A549 (cell line): ENCODE results near the gene KCNQ1. TPM values are rescaled to one million over a fixed set of nuclear protein-coding genes. Genes with fewer than 3 reads are reported as not detected.
A peak's percentile ranks its signal among the peaks of the same experiment; 100 is the strongest.

Experiments used
- ATAC-seq, 2 experiments: fragments of 200-7000 bp in 1 of 2; fragments of >200 bp in 1 of 2; cut with Nextera tagmentation in 1 of 2; cut with Tn5 transposase in 1 of 2; 3 replicates each; pipeline versions ENCODE4 v1.8.0 to v1.9.1; 2018 to 2020; ENCODE audit warnings: mild to moderate bottlenecking in 1 of 2, moderate library complexity in 1 of 2
- CTCF ChIA-PET: fragments of 300-600 bp; sonication (Branson Sonifier 250); formaldehyde crosslinking; extraction: SDS; loops from one replicate; lab custom pipeline; 2021; ENCODE audit warnings: antibody characterized with exemption, inconsistent platforms; lab: Yijun Ruan, JAX
- POLR2A ChIA-PET: fragments of 350-600 bp; formaldehyde crosslinking; extraction: SDS; loops from one replicate; lab custom pipeline; 2021; ENCODE audit warnings: antibody characterized with exemption, inconsistent platforms; lab: Yijun Ruan, JAX
- DNase-seq, 2 experiments: peaks; one replicate each; pipeline versions ENCODE4 v3.0.0 to v3.0.0-alpha.2; 2011 to 2016; ENCODE audit warnings: low read depth in 1 of 2, low spot score in 1 of 2
- FAIRE-seq: peaks from 2 replicates; lab custom pipeline; 2011; peaks lifted over from hg19 to GRCh38; lab: Jason Lieb, UNC
- H3K27ac ChIP-seq, 2 experiments: fragments of >200 bp; sonication (Bioruptor Twin); formaldehyde crosslinking; 3 replicates each; pipeline ENCODE4 v1.5.1; 2016 to 2017
- H3K4me1 ChIP-seq: fragments of >200 bp; sonication (Bioruptor Twin); formaldehyde crosslinking; 3 replicates; pipeline ENCODE4 v1.6.1; 2016
- H3K4me2 ChIP-seq: fragments of >200 bp; sonication (Bioruptor Twin); formaldehyde crosslinking; 3 replicates; pipeline ENCODE4 v1.6.1; 2016
- H3K4me3 ChIP-seq: fragments of >200 bp; sonication (Bioruptor Twin); formaldehyde crosslinking; 3 replicates; pipeline ENCODE4 v1.5.1; 2016
- H3K9me3 ChIP-seq: fragments of >200 bp; sonication (Bioruptor Twin); formaldehyde crosslinking; 3 replicates; pipeline ENCODE4 v1.6.1; 2016
- BCL3 ChIP-seq: fragments of >200 bp; sonication (Bioruptor Twin); formaldehyde crosslinking; IDR thresholded peaks from 3 replicates; pipeline ENCODE4 v1.6.1; 2016
- BHLHE40 ChIP-seq: IDR thresholded peaks from 2 replicates; pipeline ENCODE4 v1.6.1; 2012; ENCODE audit warnings: low read depth, low read length, inconsistent platforms
- CBX2 ChIP-seq: fragments of 200-600 bp; sonication (generic); IDR thresholded peaks from 2 replicates; pipeline ENCODE4 v1.6.1; 2016; ENCODE audit warnings: low read depth, mild to moderate bottlenecking, borderline replicate concordance
- CHD4 ChIP-seq: fragments of 200-600 bp; sonication (generic); IDR thresholded peaks from 2 replicates; pipeline ENCODE4 v1.6.1; 2016; ENCODE audit warnings: antibody characterized with exemption, mild to moderate bottlenecking, borderline replicate concordance
- EHF ChIP-seq: fragments of 250-450 bp; sonication (Bioruptor Pico); IDR thresholded peaks from 2 replicates; pipeline ENCODE4 v1.5.0; 2020; ENCODE audit warnings: mild to moderate bottlenecking
- EHMT2 ChIP-seq: fragments of 200-600 bp; sonication (generic); IDR thresholded peaks from 2 replicates; pipeline ENCODE4 v1.6.1; 2016; ENCODE audit warnings: antibody characterized with exemption, low read depth, mild to moderate bottlenecking, moderate library complexity
- HOXA7 ChIP-seq: fragments of 250-450 bp; sonication (Bioruptor Pico); IDR thresholded peaks from 2 replicates; pipeline ENCODE4 v1.5.0; 2020; ENCODE audit warnings: mild to moderate bottlenecking, moderate library complexity
- JUN ChIP-seq, 2 experiments: fragments of >200 bp; sonication (Bioruptor Twin); formaldehyde crosslinking; IDR thresholded peaks; 2 replicates in 1 of 2; 3 replicates in 1 of 2; pipeline ENCODE4 v1.6.1; 2016 to 2017
- JUNB ChIP-seq: fragments of >200 bp; sonication (Bioruptor Twin); formaldehyde crosslinking; IDR thresholded peaks from 2 replicates; pipeline ENCODE4 v1.6.1; 2016
- KDM1A ChIP-seq: fragments of 200-600 bp; sonication (generic); IDR thresholded peaks from 2 replicates; pipeline ENCODE4 v1.6.1; 2016; ENCODE audit warnings: low read depth, mild to moderate bottlenecking
- MYC ChIP-seq: IDR thresholded peaks from 2 replicates; pipeline ENCODE4 v1.6.1; 2012; ENCODE audit warnings: mild to moderate bottlenecking, inconsistent platforms, low read length, improper control_type of control experiment, borderline replicate concordance
- NPAS2 ChIP-seq: fragments of 250-450 bp; sonication (Bioruptor Pico); IDR thresholded peaks from 2 replicates; pipeline ENCODE4 v1.8.0; 2022; ENCODE audit warnings: mild to moderate bottlenecking, moderate library complexity, borderline replicate concordance
- PBX3 ChIP-seq: IDR thresholded peaks from 2 replicates; pipeline ENCODE4 v1.6.1; 2012
- PHF8 ChIP-seq: fragments of 200-600 bp; sonication (generic); IDR thresholded peaks from 2 replicates; pipeline ENCODE4 v1.6.1; 2016; ENCODE audit warnings: low read depth, mild to moderate bottlenecking, antibody characterized with exemption, moderate library complexity, borderline replicate concordance
- POLR2AphosphoS2 ChIP-seq: conservative IDR thresholded peaks from 2 replicates; pipeline ENCODE4 v1.6.1; 2012; ENCODE audit warnings: low read length, improper control_type of control experiment, inconsistent platforms
- RCOR1 ChIP-seq: fragments of 150-350 bp; IDR thresholded peaks from 2 replicates; pipeline ENCODE4 v1.6.1; 2014; ENCODE audit warnings: antibody characterized with exemption, low read length, low read depth
- RFX5 ChIP-seq: fragments of 450-650 bp; IDR thresholded peaks from 2 replicates; pipeline ENCODE4 v1.7.1; 2014; ENCODE audit warnings: antibody characterized with exemption, mild to moderate bottlenecking, moderate library complexity
- TFCP2L1 ChIP-seq: fragments of 250-450 bp; sonication (Bioruptor Pico); IDR thresholded peaks from 2 replicates; pipeline ENCODE4 v1.5.0; 2021; ENCODE audit warnings: mild to moderate bottlenecking
- TP53 ChIP-seq: fragments of 250-450 bp; sonication (Bioruptor Pico); IDR thresholded peaks from 2 replicates; pipeline ENCODE4 v1.5.0; 2021; ENCODE audit warnings: mild to moderate bottlenecking, moderate library complexity
- ZSCAN20 ChIP-seq: fragments of 250-450 bp; sonication (Bioruptor Pico); IDR thresholded peaks from 2 replicates; pipeline ENCODE4 v1.8.0; 2022; ENCODE audit warnings: mild to moderate bottlenecking, moderate library complexity
- WGBS: methylation state at CpG from one replicate; pipeline ENCODE4 v1.1.6; 2017; ENCODE audit errors: missing lambda C conversion rate; 5-methylcytosine and 5-hydroxymethylcytosine counted together
- polyA plus RNA-seq, 4 experiments: library from polyadenylated mRNA; depleted of rRNA in 3 of 4; stranded (reverse); fragments of >200 nt; fragmentation: RNase III in 1 of 4; extraction: RNeasy Plus Mini Kit Qiagen cat#74134 plus additional on column Dnase treatment in 1 of 4; gene quantifications; 2 replicates in 3 of 4; 3 replicates in 1 of 4; pipeline ENCODE4 v1.2.3, GENCODE V29; 2011 to 2017
- TF ChIP-seq, protein P1 (sequence below): fragments of 150-350 bp; IDR thresholded peaks from 2 replicates; pipeline ENCODE4 v1.6.1; 2014; ENCODE audit warnings: low read depth, mild to moderate bottlenecking, low read length
- TF ChIP-seq, protein P2 (sequence below): IDR thresholded peaks from 2 replicates; pipeline ENCODE4 v1.6.1; 2012; ENCODE audit warnings: low read depth, borderline replicate concordance

Gene KCNQ1
- polyA plus RNA-seq, 2 of the 4 experiments (the other 2 are of a cell fraction) = 0.14 to 0.17 TPM

DNA sequence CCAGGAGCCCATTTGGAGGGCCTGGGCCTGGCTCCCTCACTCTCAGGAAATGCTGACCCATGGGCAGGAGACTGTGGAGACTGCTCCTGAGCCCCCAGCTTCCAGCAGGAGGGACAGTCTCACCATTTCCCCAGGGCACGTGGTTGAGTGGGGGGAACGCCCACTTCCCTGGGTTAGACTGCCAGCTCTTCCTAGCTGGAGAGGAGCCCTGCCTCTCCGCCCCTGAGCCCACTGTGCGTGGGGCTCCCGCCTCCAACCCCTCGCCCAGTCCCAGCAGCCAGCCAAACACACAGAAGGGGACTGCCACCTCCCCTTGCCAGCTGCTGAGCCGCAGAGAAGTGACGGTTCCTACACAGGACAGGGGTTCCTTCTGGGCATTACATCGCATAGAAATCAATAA, 403.7 kb downstream of the KCNQ1 start:
- no peaks in the 10 kb centered on the region for H3K9me3 ChIP-seq
- DNase-seq (no peak), FAIRE-seq (no peak), ATAC-seq (peak in 1 of 2 experiments; percentile 24; a peak in 2 of 6 replicates)
- H3K4me1 ChIP-seq = peaks cover 6% of the 10 kb centered on the region; the same call in 2 of the 3 replicates
- TF ChIP-seq EHMT2 (no peak), TFCP2L1 (CRISPR knock-in tag) (no peak), KDM1A (no peak), BHLHE40 (no peak), JUNB (no peak), ZSCAN20 (CRISPR knock-in tag) (no peak), PBX3 (no peak), POLR2AphosphoS2 (no peak), CHD4 (no peak), RFX5 (no peak), HOXA7 (CRISPR knock-in tag) (no peak)
- TF ChIP-seq, protein P1, sequence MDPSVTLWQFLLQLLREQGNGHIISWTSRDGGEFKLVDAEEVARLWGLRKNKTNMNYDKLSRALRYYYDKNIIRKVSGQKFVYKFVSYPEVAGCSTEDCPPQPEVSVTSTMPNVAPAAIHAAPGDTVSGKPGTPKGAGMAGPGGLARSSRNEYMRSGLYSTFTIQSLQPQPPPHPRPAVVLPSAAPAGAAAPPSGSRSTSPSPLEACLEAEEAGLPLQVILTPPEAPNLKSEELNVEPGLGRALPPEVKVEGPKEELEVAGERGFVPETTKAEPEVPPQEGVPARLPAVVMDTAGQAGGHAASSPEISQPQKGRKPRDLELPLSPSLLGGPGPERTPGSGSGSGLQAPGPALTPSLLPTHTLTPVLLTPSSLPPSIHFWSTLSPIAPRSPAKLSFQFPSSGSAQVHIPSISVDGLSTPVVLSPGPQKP = no peak
- ChIA-PET POLR2A (no interaction called here), CTCF (interaction anchor here (1.1 kb wide), 1 partner anchor 315 kb away, joined by 3 read pairs; no protein-coding TSS in a partner anchor)
- no peak overlapping the region for H3K4me2 ChIP-seq
- WGBS = 83% methylated on average over 5 of the region's 9 CpGs
- no peak overlapping the region for H3K27ac ChIP-seq
- H3K4me3 ChIP-seq = no peak overlapping the region

DNA sequence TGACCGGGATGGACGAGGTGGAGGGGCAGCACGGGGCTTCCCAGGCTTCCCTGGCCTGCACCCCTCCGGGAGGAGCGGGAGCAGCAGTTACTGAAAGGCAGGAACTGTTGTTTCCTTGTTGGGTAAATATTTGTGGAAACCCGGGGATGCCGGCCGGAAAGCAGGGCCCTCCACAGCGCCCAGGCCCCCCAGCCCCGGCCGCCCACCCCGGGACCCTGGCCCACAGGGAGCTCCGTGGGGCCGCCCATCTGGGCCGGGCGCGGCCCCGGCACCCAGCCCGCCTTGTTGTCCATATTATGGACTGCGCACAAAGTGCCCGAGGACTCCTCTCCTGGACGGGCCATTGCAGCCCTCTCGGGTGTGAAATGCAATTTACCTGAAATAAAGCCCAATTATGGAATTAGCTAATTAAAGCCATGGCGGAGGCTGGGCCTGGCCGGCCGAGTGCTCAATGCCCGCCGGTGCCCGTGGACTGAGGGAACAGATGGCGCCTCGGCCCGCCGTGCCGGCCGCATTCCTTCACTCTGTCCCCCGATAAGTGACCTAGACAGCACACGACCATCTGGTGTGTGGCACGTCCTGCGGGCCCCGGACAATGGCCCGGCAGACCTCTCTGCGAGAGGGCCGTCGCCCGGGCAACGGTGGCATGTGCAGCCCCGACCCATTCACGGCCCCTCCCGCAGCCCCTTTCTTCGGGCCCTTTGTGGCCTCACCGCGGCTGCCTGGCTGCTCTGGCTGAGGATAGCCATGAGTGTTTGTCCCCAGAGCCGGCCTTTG, 405.4 kb downstream of the KCNQ1 start:
- FAIRE-seq (no peak), ATAC-seq (no peak), DNase-seq (no peak)
- ChIA-PET POLR2A (no interaction called here), CTCF (interaction anchor here (1.9 kb wide), 1 partner anchor 317 kb away, joined by 5 read pairs; no protein-coding TSS in a partner anchor)
- Histone ChIP-seq H3K4me3 (no peak overlapping the region), H3K4me2 (no peak overlapping the region), H3K9me3 (no peaks in the 10 kb centered on the region), H3K4me1 (peaks cover 6% of the 10 kb centered on the region; the same call in 2 of the 3 replicates), H3K27ac (no peak overlapping the region)
- 78% methylated on average over 40 of the region's 53 CpGs for WGBS
- TF ChIP-seq RCOR1 (no peak), PHF8 (no peak), JUN (IDR thresholded peaks at IDR 0.05) (no peak), ZSCAN20 (CRISPR knock-in tag) (no peak), NPAS2 (CRISPR knock-in tag) (no peak), CBX2 (no peak), EHF (CRISPR knock-in tag) (no peak), TP53 (CRISPR knock-in tag) (no peak), BCL3 (no peak), PBX3 (no peak), MYC (no peak), POLR2AphosphoS2 (no peak)
- TF ChIP-seq, protein P2, sequence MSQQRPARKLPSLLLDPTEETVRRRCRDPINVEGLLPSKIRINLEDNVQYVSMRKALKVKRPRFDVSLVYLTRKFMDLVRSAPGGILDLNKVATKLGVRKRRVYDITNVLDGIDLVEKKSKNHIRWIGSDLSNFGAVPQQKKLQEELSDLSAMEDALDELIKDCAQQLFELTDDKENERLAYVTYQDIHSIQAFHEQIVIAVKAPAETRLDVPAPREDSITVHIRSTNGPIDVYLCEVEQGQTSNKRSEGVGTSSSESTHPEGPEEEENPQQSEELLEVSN = no peak
